Measurements from ENCODE around the gene ELOVL6. TPM values are rescaled to one million over a fixed set of nuclear protein-coding genes. Genes with fewer than 3 reads are reported as not detected.

ELOVL6 gene, protein sequence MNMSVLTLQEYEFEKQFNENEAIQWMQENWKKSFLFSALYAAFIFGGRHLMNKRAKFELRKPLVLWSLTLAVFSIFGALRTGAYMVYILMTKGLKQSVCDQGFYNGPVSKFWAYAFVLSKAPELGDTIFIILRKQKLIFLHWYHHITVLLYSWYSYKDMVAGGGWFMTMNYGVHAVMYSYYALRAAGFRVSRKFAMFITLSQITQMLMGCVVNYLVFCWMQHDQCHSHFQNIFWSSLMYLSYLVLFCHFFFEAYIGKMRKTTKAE
- total RNA-seq, result 3.3 and 8.8 TPM in 2 replicates

DNA sequence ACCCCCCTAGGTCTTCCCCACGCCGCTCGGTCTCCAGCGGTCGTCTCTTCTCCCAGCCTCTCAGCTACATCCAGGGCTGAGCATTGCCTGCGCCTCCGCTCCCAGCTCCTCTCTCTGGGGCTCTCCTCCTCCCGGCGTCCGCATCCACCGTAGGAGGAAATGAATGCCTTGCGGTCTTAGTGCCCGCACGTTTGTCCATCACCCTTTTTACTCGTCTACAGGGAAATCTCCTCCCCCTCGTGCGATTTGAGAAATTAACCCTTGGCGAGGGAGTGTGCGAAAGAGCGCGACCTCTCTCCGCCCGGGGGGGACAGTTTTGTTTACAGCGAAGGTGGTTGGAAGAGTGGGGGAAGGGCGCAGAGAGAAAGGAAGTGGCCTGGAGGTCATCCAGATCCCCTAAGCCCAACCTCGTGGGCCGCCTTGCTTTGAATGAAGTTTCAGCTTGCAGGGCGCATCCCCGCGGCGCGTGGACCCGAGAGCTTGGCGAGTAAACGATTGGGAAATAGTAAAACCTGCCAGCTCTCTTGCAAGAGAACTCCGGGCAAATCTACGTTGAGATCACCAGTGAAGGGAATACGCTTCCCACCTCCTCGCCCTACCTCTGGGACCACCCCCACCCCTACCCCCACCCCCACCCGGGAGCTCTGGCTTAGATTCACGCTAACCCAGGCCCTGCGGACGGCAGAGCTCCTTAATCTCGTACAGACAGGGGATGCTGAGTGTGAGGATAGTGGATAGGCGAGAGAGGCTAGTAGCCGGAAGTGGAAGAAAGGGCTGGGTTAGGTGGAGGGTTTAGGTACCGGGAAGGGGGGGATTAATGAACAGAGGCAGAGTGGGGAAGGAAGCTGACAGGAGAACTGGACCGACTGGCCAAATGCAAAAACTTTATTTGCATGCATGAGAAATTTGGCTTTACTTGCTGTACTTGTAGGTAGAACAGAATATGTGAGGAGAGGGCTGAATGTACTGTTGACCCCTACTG is at the start of gene ELOVL6:
ELOVL6 (minus strand) TSS at position 181 of the 982 bp plus-strand sequence. CDS start 280 bp downstream, outside the sequence.

Measured in bronchial smooth muscle cell (primary cell).